RPMI8226 (cell line): ENCODE measurements around the gene PCGF3.
"Not testable (repeated sequence)": the region's sequence is repeated elsewhere in the genome, so short reads cannot be mapped to it uniquely, and the experiment has no call there.

Source experiments
- DNase-seq: peaks from one replicate; pipeline ENCODE4 v3.0.0-alpha.2; 2015

The PCGF3 gene

GRCh38 chr4:704198-704891, 1.3 kb upstream of the PCGF3 start:
- DNase-seq: no peak

- no peak for DNase-seq
Observed at GRCh38 chr4:704971-705277, 708 bp upstream of the PCGF3 start.

- DNase-seq: not testable (repeated sequence)
Observed at GRCh38 chr4:706083-706633, 526 bp downstream of the PCGF3 start.

- DNase-seq: no peak
Observed at GRCh38 chr4:706834-707598, 1.4 kb downstream of the PCGF3 start.

GRCh38 chr4:707929-708630, 2.4 kb downstream of the PCGF3 start:
- DNase-seq: no peak

GRCh38 chr4:708631-708933, 3.0 kb downstream of the PCGF3 start:
- DNase-seq: no peak

GRCh38 chr4:709348-709747, 3.7 kb downstream of the PCGF3 start:
- DNase-seq: no peak

- no peak for DNase-seq
Observed at GRCh38 chr4:710116-710515, 4.5 kb downstream of the PCGF3 start.

GRCh38 chr4:710916-711315, 5.3 kb downstream of the PCGF3 start:
- DNase-seq: no peak

- DNase-seq: no peak
Observed at GRCh38 chr4:712093-712492, 6.5 kb downstream of the PCGF3 start.

- no peak for DNase-seq
Observed at GRCh38 chr4:712916-713632, 7.4 kb downstream of the PCGF3 start.

- no peak for DNase-seq
Observed at GRCh38 chr4:714087-714486, 8.5 kb downstream of the PCGF3 start.

GRCh38 chr4:717601-718320, 12.1 kb downstream of the PCGF3 start:
- no peak for DNase-seq

- no peak for DNase-seq
Observed at GRCh38 chr4:718460-718859, 12.8 kb downstream of the PCGF3 start.

GRCh38 chr4:720111-720860, 14.7 kb downstream of the PCGF3 start:
- DNase-seq: no peak

GRCh38 chr4:721261-722168, 15.9 kb downstream of the PCGF3 start:
- DNase-seq: no peak

- no peak for DNase-seq
Observed at GRCh38 chr4:722169-722725, 16.6 kb downstream of the PCGF3 start.

- DNase-seq: no peak
Observed at GRCh38 chr4:722851-723360, 17.3 kb downstream of the PCGF3 start.

- no peak for DNase-seq
Observed at GRCh38 chr4:723751-724530, 18.3 kb downstream of the PCGF3 start.
